ENCODE results near the gene SPAAR.
"Not testable (repeated sequence)": the region's sequence is repeated elsewhere in the genome, so short reads cannot be mapped to it uniquely, and the experiment has no call there.

Gene SPAAR

GRCh38 chr9:35909274-35909673 lies at the start of gene SPAAR:
Gene SPAAR, plus strand, starts transcription at chr9:35909490. Its CDS starts 974 bp downstream, at chr9:35910464.
- Mint-ChIP-seq H3K4me1 (peaks cover 64% of the 10 kb centered on the region), H3K4me3 (peak within 1 kb of the TSS; percentile 58), H3K27me3 (no peaks in the 10 kb centered on the region), H3K36me3 (no peaks in the 10 kb centered on the region), H3K27ac (peak within 1 kb of the TSS; percentile 65), H3K9me3 (no peaks in the 10 kb centered on the region)

GRCh38 chr9:35859990-35860339 lies 49.3 kb upstream of the SPAAR start:
- no peak overlapping the region for H3K27ac Mint-ChIP-seq
- no peaks in the 10 kb centered on the region for H3K9me3 Mint-ChIP-seq
- peaks cover 6% of the 10 kb centered on the region for H3K4me1 Mint-ChIP-seq
- peaks cover 1% of the 10 kb centered on the region for H3K27me3 Mint-ChIP-seq
- H3K36me3 Mint-ChIP-seq, result no peaks in the 10 kb centered on the region
- H3K4me3 Mint-ChIP-seq, result no peak overlapping the region

GRCh38 chr9:35861161-35861897 lies 48.0 kb upstream of the SPAAR start:
- no peak overlapping the region for H3K4me3 Mint-ChIP-seq
- H3K27ac Mint-ChIP-seq, result no peak overlapping the region
- H3K4me1 Mint-ChIP-seq, result peaks cover 6% of the 10 kb centered on the region
- peaks cover 4% of the 10 kb centered on the region for H3K27me3 Mint-ChIP-seq
- no peaks in the 10 kb centered on the region for H3K9me3 Mint-ChIP-seq
- H3K36me3 Mint-ChIP-seq, result no peaks in the 10 kb centered on the region

- no peak overlapping the region for H3K4me3 Mint-ChIP-seq
- no peak overlapping the region for H3K27ac Mint-ChIP-seq
- peaks cover 4% of the 10 kb centered on the region for H3K27me3 Mint-ChIP-seq
- peaks cover 6% of the 10 kb centered on the region for H3K4me1 Mint-ChIP-seq
- no peaks in the 10 kb centered on the region for H3K9me3 Mint-ChIP-seq
- H3K36me3 Mint-ChIP-seq, result no peaks in the 10 kb centered on the region
Observed at GRCh38 chr9:35862328-35862727, 47.0 kb upstream of the SPAAR start.

- Mint-ChIP-seq H3K4me3 (no peak overlapping the region), H3K27ac (no peak overlapping the region), H3K36me3 (no peaks in the 10 kb centered on the region), H3K27me3 (peaks cover 4% of the 10 kb centered on the region), H3K9me3 (no peaks in the 10 kb centered on the region), H3K4me1 (peaks cover 6% of the 10 kb centered on the region)
Observed at GRCh38 chr9:35863583-35863982, 45.7 kb upstream of the SPAAR start.

- Mint-ChIP-seq H3K4me1 (no peaks in the 10 kb centered on the region), H3K27ac (no peak overlapping the region), H3K36me3 (no peaks in the 10 kb centered on the region), H3K27me3 (peaks cover 4% of the 10 kb centered on the region), H3K4me3 (no peak overlapping the region), H3K9me3 (no peaks in the 10 kb centered on the region)
Observed at GRCh38 chr9:35864695-35865255, 44.5 kb upstream of the SPAAR start.

- Mint-ChIP-seq H3K4me1 (no peaks in the 10 kb centered on the region), H3K27me3 (peaks cover 4% of the 10 kb centered on the region), H3K9me3 (no peaks in the 10 kb centered on the region), H3K27ac (no peak overlapping the region), H3K4me3 (no peak overlapping the region), H3K36me3 (no peaks in the 10 kb centered on the region)
Observed at GRCh38 chr9:35867538-35867937, 41.8 kb upstream of the SPAAR start.

GRCh38 chr9:35868933-35869332 lies 40.4 kb upstream of the SPAAR start:
- Mint-ChIP-seq H3K27ac (no peak overlapping the region), H3K4me1 (no peaks in the 10 kb centered on the region), H3K4me3 (no peak overlapping the region), H3K9me3 (no peaks in the 10 kb centered on the region), H3K36me3 (no peaks in the 10 kb centered on the region), H3K27me3 (peaks cover 3% of the 10 kb centered on the region)

- Mint-ChIP-seq H3K27ac (no peak overlapping the region), H3K36me3 (no peaks in the 10 kb centered on the region), H3K9me3 (no peaks in the 10 kb centered on the region), H3K4me3 (no peak overlapping the region), H3K4me1 (no peaks in the 10 kb centered on the region), H3K27me3 (peaks cover 3% of the 10 kb centered on the region)
Observed at GRCh38 chr9:35869621-35870216, 39.6 kb upstream of the SPAAR start.

- H3K4me3 Mint-ChIP-seq, result no peak within 1 kb of the TSS
- no peaks in the 10 kb centered on the region for H3K9me3 Mint-ChIP-seq
- H3K27ac Mint-ChIP-seq, result no peak within 1 kb of the TSS
- no peaks in the 10 kb centered on the region for H3K4me1 Mint-ChIP-seq
- peaks cover 3% of the 10 kb centered on the region for H3K27me3 Mint-ChIP-seq
- H3K36me3 Mint-ChIP-seq, result no peaks in the 10 kb centered on the region
Observed at GRCh38 chr9:35870351-35870923, 38.9 kb upstream of the SPAAR start, which contains the start of gene OR13J1. Gene OR13J1, minus strand, starts transcription at chr9:35870401. Its CDS starts 0 bp downstream, at chr9:35870401.

GRCh38 chr9:35871545-35871944 lies 37.7 kb upstream of the SPAAR start:
- H3K27ac Mint-ChIP-seq, result no peak overlapping the region
- H3K27me3 Mint-ChIP-seq, result no peaks in the 10 kb centered on the region
- no peaks in the 10 kb centered on the region for H3K9me3 Mint-ChIP-seq
- no peaks in the 10 kb centered on the region for H3K4me1 Mint-ChIP-seq
- no peak overlapping the region for H3K4me3 Mint-ChIP-seq
- H3K36me3 Mint-ChIP-seq, result no peaks in the 10 kb centered on the region

- Mint-ChIP-seq H3K27ac (no peak overlapping the region), H3K4me3 (no peak overlapping the region), H3K4me1 (no peaks in the 10 kb centered on the region), H3K27me3 (peaks cover 1% of the 10 kb centered on the region), H3K36me3 (peaks cover 3% of the 10 kb centered on the region), H3K9me3 (peaks cover 4% of the 10 kb centered on the region)
Observed at GRCh38 chr9:35872505-35872904, 36.8 kb upstream of the SPAAR start.

GRCh38 chr9:35882263-35882848 lies 26.9 kb upstream of the SPAAR start:
- H3K4me1 Mint-ChIP-seq, result no peaks in the 10 kb centered on the region
- H3K9me3 Mint-ChIP-seq, result peaks cover 5% of the 10 kb centered on the region
- H3K27me3 Mint-ChIP-seq, result peaks cover 3% of the 10 kb centered on the region
- H3K36me3 Mint-ChIP-seq, result peaks cover 4% of the 10 kb centered on the region
- peak overlapping the region; percentile 20 for H3K27ac Mint-ChIP-seq
- no peak overlapping the region for H3K4me3 Mint-ChIP-seq

- Mint-ChIP-seq H3K4me1 (no peaks in the 10 kb centered on the region), H3K27ac (no peak overlapping the region), H3K4me3 (no peak overlapping the region), H3K9me3 (no peaks in the 10 kb centered on the region), H3K27me3 (peaks cover 3% of the 10 kb centered on the region), H3K36me3 (no peaks in the 10 kb centered on the region)
Observed at GRCh38 chr9:35882996-35883395, 26.3 kb upstream of the SPAAR start.

- H3K4me1 Mint-ChIP-seq, H3K4me3 Mint-ChIP-seq, H3K9me3 Mint-ChIP-seq, H3K27me3 Mint-ChIP-seq, H3K27ac Mint-ChIP-seq, H3K36me3 Mint-ChIP-seq: not testable (repeated sequence)
Observed at GRCh38 chr9:35884908-35885307, 24.4 kb upstream of the SPAAR start.

- Mint-ChIP-seq H3K9me3 (no peaks in the 10 kb centered on the region), H3K4me3 (no peak overlapping the region), H3K36me3 (no peaks in the 10 kb centered on the region), H3K27me3 (peaks cover 8% of the 10 kb centered on the region), H3K27ac (no peak overlapping the region), H3K4me1 (no peaks in the 10 kb centered on the region)
Observed at GRCh38 chr9:35891646-35892045, 17.6 kb upstream of the SPAAR start.

All from activated naive CD4-positive, alpha-beta T cell treated with anti-CD3 and anti-CD28 coated beads, Interleukin-2, amount 50 U/mL, for 24 hours (primary cell).